ENCODE data around the gene GPR150. TPM values are rescaled to one million over a fixed set of nuclear protein-coding genes. Genes with fewer than 3 reads are reported as not detected.

GPR150 gene
- total and polyA plus RNA-seq, 4 donors, result 0.08 to 0.34 (median 0.27) TPM

GRCh38 chr5:95638632-95639031, 18.7 kb downstream of the GPR150 start:
- H3K27me3 ChIP-seq (ENCODE audit: control insufficient read depth in 3 of 3, insufficient read depth in 3 of 3, low read length in 2 of 3), result no peaks in the 10 kb centered on the region
- no peaks in the 10 kb centered on the region for H3K36me3 ChIP-seq (ENCODE audit: control insufficient read depth in 4 of 4, insufficient read depth in 4 of 4, low read length in 4 of 4)
- H3K9ac ChIP-seq (ENCODE audit: insufficient read depth in 1 of 2, low read length in 2 of 2), result no peak overlapping the region
- no peak for ATAC-seq (ENCODE audit: insufficient read depth, low FRiP score)
- no peak for DNase-seq
- no peak overlapping the region for H3K4me3 ChIP-seq
- no peaks in the 10 kb centered on the region for H3K4me1 ChIP-seq (ENCODE audit: control insufficient read depth in 5 of 5, insufficient read depth in 5 of 5, low read length in 5 of 5)
- TF ChIP-seq, protein P1, sequence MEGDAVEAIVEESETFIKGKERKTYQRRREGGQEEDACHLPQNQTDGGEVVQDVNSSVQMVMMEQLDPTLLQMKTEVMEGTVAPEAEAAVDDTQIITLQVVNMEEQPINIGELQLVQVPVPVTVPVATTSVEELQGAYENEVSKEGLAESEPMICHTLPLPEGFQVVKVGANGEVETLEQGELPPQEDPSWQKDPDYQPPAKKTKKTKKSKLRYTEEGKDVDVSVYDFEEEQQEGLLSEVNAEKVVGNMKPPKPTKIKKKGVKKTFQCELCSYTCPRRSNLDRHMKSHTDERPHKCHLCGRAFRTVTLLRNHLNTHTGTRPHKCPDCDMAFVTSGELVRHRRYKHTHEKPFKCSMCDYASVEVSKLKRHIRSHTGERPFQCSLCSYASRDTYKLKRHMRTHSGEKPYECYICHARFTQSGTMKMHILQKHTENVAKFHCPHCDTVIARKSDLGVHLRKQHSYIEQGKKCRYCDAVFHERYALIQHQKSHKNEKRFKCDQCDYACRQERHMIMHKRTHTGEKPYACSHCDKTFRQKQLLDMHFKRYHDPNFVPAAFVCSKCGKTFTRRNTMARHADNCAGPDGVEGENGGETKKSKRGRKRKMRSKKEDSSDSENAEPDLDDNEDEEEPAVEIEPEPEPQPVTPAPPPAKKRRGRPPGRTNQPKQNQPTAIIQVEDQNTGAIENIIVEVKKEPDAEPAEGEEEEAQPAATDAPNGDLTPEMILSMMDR (IDR thresholded peaks at IDR 0.05; ENCODE audit: control extremely low read depth, extremely low read depth), result no peak
- WGBS, 2 donors, result 68 to 77% methylated on average over 3 of the region's 3 CpGs
- H3K9me3 ChIP-seq (ENCODE audit: control insufficient read depth in 4 of 4, insufficient read depth in 3 of 4, low read length in 3 of 4), result peaks cover 0 to 3% (median 0%) of the 10 kb centered on the region in 4 donors
- H3K27ac ChIP-seq (ENCODE audit: low read depth in 1 of 2, low read length in 1 of 2), result no peak overlapping the region

DNA sequence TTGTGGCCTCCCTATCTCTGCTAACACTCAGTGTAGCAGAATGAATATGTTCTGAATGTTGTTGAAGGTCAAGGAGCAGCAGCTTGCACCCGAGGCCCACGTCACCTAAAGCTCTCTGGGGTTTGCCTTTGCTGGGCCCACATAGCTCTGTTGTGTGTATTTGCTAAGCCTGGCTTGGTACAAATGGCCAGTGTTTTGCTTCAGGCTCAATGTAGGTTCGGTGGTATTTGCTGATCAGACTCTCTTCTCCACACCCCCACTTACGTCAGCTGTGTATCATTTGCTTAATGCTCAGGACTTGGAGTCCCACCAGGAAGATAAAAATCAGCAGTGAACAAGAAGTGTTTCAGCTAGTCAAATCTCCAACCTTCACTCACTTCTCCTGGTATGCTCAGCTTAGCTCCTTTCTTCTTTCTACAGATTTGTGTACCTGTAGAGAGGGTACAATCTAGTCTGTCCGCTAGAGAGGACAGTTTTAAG, 21.9 kb downstream of the GPR150 start:
- H3K9me3 ChIP-seq (ENCODE audit: control insufficient read depth in 4 of 4, insufficient read depth in 3 of 4, low read length in 3 of 4), result peaks cover 0 to 3% (median 0%) of the 10 kb centered on the region in 4 donors
- H3K36me3 ChIP-seq (ENCODE audit: control insufficient read depth in 4 of 4, insufficient read depth in 4 of 4, low read length in 4 of 4), result no peaks in the 10 kb centered on the region
- WGBS, 2 donors, result 64 to 88% methylated on average over 5 of the region's 5 CpGs
- H3K9ac ChIP-seq (ENCODE audit: insufficient read depth in 1 of 2, low read length in 2 of 2), result no peak overlapping the region
- peak in 1 of 3 donors; percentile 28 for DNase-seq
- H3K4me3 ChIP-seq, result no peak overlapping the region
- peaks cover 0 to 2% (median 0%) of the 10 kb centered on the region in 5 donors for H3K4me1 ChIP-seq (ENCODE audit: control insufficient read depth in 5 of 5, insufficient read depth in 5 of 5, low read length in 5 of 5)
- no peaks in the 10 kb centered on the region for H3K27me3 ChIP-seq (ENCODE audit: control insufficient read depth in 3 of 3, insufficient read depth in 3 of 3, low read length in 2 of 3)
- peak overlapping the region in 1 of 2 donors; percentile 64 for H3K27ac ChIP-seq (ENCODE audit: low read depth in 1 of 2, low read length in 1 of 2)
- TF ChIP-seq, protein P1 (IDR thresholded peaks at IDR 0.05; ENCODE audit: control extremely low read depth, extremely low read depth), result no peak
- ATAC-seq (ENCODE audit: insufficient read depth, low FRiP score), result no peak

GRCh38 chr5:95643152-95643551, 23.3 kb downstream of the GPR150 start:
- DNase-seq (no peak), ATAC-seq (ENCODE audit: insufficient read depth, low FRiP score) (no peak)
- peaks cover 0 to 3% (median 0%) of the 10 kb centered on the region in 4 donors for H3K9me3 ChIP-seq (ENCODE audit: control insufficient read depth in 4 of 4, insufficient read depth in 3 of 4, low read length in 3 of 4)
- no peak overlapping the region for H3K9ac ChIP-seq (ENCODE audit: insufficient read depth in 1 of 2, low read length in 2 of 2)
- no peaks in the 10 kb centered on the region for H3K27me3 ChIP-seq (ENCODE audit: control insufficient read depth in 3 of 3, insufficient read depth in 3 of 3, low read length in 2 of 3)
- no peak overlapping the region for H3K4me3 ChIP-seq
- H3K36me3 ChIP-seq (ENCODE audit: control insufficient read depth in 4 of 4, insufficient read depth in 4 of 4, low read length in 4 of 4), result no peaks in the 10 kb centered on the region
- peaks cover 0 to 10% (median 3%) of the 10 kb centered on the region in 5 donors for H3K4me1 ChIP-seq (ENCODE audit: control insufficient read depth in 5 of 5, insufficient read depth in 5 of 5, low read length in 5 of 5)
- 91 to 92% methylated on average over 7 of the region's 7 CpGs for WGBS, 2 donors
- TF ChIP-seq, protein P1 (IDR thresholded peaks at IDR 0.05; ENCODE audit: control extremely low read depth, extremely low read depth), result no peak
- no peak overlapping the region for H3K27ac ChIP-seq (ENCODE audit: low read depth in 1 of 2, low read length in 1 of 2)
